UCSD-AML1 (cell line): Measurements from ENCODE around the gene SEMA3F.
A peak's percentile ranks its signal among the peaks of the same experiment; 100 is the strongest.

Experiments used
- DNase-seq: peaks from one replicate; lab custom pipeline; 2025; ENCODE audit not compliant: unreplicated experiment; lab: John Stamatoyannopoulos, UW

SEMA3F gene

DNA sequence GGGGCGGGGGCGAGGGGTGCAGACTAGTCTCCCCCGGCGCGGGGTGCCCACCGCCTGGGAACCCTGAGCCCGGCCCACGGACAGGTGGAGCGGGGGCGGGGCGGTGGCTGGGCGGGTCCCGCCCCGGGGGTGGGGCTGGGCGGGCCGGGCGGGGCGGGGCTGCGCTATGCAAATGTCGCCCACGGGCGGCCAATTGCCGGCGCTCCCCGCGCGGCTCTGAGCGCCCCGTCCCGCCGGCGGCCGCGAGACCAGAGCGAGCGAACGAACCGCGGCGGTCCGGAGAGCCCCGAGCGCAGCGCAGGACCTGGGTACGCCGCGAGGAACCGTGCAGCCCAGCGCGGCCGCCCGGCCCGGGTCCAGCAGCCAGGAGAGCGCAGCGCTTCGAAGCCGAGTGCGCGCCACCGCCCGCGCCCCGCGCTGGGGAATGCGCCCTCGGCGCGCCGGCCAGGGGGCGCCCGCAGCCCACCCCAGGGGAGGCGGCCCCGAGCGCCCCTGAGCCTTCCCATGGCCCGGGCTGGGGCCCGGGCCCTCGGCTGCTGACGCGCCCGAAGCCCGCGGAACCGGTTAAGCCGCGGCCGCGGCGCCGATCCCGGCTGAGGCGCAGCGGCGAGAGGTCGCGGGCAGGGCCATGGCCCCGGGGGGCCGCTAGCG is at the start of gene SEMA3F:
SEMA3F (plus strand) TSS at position 485 of the 651 bp plus-strand sequence. CDS start 4,299 bp downstream, outside the sequence.
- peak; percentile 81 for DNase-seq

GRCh38 chr3:50111757-50112156 is 43.4 kb upstream of the SEMA3F start:
- DNase-seq: no peak

- DNase-seq: no peak
Measured at GRCh38 chr3:50112462-50112861, 42.7 kb upstream of the SEMA3F start.

DNA sequence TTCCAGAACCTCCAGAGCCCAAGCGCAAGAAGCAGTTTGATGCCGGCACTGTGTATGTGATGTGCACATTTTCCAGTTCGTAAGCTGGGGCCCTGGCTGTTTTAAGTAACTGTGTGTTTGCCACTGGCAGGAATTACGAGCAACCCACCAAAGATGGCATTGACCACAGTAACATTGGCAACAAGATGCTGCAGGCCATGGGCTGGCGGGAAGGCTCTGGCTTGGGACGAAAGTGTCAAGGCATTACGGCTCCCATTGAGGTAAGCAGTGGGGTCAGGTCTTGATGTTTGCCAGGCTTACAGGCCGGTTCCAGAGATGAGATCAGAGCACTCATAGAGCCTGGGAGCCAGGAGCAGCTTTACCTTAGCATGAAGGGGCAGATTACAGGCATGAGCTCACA is 38.0 kb upstream of the SEMA3F start:
- DNase-seq: no peak

- DNase-seq: no peak
Measured at GRCh38 chr3:50118237-50118636, 36.9 kb upstream of the SEMA3F start.

- no peak for DNase-seq
Measured at GRCh38 chr3:50119786-50120185, 35.3 kb upstream of the SEMA3F start.

GRCh38 chr3:50120364-50121071 is 34.6 kb upstream of the SEMA3F start:
- no peak for DNase-seq

DNA sequence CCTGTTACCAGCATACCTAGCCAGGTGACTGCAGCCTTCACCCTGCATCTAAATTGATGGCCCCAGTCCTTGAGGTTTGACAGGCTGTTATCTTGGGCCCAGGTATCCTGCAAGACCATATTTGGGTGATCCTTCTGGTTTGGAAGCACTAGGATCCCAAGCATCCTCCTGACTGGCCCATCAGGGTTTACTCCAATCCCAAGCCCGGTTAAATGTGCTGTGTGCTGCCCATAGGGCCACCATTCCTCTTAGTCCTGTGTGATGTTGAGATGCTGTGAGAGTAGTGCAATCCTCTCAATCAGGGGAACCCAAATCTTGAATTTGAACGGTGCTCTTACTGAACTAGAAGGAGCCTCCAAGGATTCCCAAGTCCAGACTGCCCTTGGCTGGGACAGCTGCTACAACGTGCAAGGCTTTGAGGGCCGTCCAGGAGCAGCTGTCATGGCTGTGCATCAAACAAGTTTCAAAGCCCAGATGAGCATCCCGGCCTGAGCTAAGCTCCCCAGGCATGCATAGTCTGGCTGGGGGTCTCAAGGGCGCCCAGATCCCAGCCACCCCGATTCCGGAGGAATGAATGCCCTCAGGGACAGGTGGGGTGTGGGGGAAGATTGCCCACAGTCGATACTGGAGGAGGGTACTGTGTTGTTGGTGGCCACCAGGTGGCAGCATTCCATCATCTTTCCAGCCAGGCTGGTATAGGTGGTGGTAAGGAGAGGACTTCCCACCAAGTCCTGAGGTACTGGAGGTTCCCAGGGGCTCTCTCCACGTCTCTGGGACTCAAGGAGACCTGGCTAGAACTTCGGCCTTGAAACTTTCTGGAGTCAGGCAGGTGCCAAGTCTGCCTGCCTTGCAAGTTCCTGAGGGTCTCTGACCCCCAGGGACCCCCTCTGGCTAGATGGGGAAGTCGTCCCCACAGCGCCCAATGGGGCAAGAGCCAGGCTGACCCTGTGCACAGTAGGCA is 33.8 kb upstream of the SEMA3F start:
- peak; percentile 77 for DNase-seq

GRCh38 chr3:50122071-50122470 is 33.1 kb upstream of the SEMA3F start:
- no peak for DNase-seq

- DNase-seq: no peak
Measured at GRCh38 chr3:50122661-50123391, 32.3 kb upstream of the SEMA3F start.

DNA sequence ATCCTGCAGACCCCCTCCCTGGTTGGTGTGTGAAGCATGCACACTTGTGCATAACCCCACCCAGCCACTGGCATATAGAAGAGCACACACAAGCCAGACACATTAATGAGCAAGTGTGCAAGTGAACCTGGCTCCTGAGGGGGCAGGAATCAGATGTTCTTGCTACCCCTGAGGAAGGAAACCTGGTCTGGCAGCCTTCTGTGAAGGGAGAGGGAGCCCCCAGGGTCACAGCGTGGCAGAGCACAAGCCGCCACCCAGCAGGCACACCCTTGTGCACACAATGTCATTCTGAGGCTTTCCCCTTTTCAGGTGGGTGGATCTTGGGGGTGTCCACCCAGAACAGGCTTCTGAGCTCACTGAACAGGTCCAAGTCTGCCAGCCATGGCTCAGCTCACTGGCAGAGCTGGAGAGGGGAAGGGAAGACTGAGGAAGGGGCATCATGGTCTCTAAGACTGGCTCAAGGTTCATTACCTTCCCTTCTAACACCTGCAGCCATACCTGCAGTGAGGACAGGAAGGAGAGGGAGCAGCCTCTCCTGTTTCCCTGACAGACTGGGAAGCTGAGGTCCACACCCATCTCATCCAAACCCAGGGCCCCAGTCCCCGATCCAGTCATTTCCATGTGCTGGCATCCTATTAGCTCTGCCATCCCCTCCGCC is 31.6 kb upstream of the SEMA3F start:
- no peak for DNase-seq

- no peak for DNase-seq
Measured at GRCh38 chr3:50124052-50124799, 30.9 kb upstream of the SEMA3F start.

- DNase-seq: no peak
Measured at GRCh38 chr3:50124800-50125178, 30.3 kb upstream of the SEMA3F start.

DNA sequence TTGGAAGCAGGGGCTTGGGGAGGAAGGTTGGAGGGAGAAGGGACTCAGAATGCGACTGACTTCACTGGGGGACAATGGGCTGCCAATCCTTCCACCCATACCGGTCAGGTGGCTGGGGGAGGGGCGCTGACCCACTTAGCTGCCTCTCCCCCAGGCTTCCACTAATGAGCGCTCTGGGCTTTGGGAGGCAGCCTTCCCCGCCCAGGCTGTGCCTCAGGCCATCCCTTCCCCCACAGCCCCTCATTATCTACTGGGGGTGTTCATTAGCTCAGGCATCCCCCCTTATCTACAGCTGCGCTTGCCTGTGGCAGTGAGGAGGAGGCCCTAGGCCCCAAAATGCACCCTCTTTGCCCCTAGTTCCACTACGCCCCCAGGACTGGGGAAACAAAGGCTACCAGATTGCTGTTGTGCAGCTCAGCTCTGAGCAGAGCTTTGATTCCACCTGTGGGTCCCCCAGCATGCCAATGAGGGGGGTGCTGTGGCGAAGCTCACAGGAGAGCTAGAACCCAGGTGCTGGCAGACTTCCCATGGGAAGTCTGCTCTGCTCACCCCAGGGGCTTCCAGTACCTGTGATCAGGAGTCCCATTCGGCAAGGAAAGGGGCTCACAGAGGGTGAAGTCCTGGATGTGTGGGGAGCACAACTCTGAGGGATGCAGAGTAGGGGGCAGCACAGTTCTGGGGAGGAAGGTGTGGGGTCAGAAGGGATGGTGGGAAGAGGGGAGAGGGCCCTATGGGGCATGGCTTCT is 29.4 kb upstream of the SEMA3F start:
- DNase-seq: no peak

DNA sequence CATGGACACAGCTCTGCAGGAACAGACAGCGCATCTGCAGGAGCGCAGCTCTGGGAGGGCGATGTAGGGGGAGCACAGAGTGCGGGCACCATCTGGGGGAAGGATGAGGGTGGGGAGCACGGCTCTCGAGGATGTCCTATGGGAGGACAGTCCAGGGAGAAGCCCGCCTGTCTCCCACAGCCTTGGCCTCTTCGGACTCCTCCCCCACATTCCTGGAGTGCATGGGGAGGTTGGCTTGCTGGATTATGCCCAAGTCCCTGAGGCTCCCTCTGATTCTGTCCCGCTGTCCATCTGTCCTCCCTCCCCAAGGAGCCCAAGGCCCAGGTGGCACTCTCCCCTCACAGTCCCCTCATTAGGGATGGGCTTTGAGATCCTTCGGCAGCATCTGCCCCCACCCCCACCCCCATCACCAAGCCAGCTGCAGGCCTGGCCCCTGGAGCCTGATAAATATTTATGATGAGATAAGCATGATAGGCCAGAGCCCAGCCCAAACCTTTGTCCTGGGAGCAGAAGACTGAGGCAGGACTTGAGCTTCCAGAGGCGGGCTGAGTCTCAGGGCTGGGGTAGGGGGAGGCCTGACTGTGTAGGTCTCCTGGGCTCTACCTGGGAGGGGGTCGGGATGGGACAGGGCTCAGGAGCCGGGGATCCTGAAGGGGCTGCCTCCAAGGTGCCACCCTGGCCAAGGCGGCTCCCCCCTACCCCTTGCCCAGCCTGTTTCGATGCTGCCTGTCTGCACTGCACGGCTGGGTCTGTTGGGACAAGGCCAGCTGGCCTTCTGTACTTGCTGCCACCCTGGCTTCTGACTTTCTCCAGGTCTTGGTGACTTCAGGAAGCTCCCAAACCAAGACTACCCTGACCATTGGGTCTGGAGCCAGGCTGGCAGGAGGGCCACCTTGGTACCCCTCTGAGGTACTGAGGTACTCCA is 28.6 kb upstream of the SEMA3F start:
- DNase-seq: no peak

DNA sequence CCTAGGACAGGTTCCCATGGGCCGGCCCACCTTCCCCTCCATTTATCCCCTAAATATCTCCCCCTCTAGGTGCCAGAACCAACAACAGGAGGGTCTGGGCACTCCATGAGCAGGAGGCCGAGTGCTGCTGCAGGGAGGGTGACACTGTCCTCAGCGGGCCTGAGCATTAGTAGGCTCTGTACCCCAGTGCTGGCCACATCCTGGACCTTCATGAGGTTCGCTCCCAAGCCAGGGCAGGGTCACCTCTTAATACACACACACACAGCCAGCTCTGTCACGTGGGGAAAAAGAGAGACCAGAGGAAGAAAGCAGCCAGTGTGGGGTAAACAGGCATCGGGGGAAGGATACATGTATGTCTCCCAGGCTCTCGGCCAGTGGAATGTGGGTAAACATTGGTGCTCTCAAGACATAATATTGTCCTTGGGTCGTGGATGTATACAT is 27.9 kb upstream of the SEMA3F start:
- no peak for DNase-seq

GRCh38 chr3:50128001-50128400 is 27.1 kb upstream of the SEMA3F start:
- DNase-seq: no peak

DNA sequence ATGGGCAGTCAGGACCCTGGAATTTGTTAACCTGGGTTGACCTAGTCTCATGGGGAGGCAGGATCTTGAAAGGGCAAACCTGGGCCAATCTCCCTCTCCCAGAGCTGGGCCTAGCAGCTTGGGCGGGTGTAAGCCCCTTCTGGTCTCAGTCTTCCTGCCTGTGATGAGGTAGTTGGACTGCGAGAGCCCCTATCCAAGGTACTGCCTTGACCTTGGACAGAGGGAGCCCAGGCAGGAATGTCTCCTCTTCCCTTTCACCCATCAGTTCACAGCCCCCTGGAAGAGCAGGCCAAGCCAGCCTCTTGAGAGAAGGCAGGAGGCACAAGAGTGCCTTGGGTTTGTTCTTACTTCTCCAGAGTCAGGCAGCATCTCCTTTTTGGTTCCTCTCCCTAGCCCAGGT is 24.7 kb upstream of the SEMA3F start:
- no peak for DNase-seq
